ENCODE results near the gene IDUA. TPM values are rescaled to one million over a fixed set of nuclear protein-coding genes. Genes with fewer than 3 reads are reported as not detected.

IDUA gene
- total and polyA plus RNA-seq, 2 of the 4 experiments (the other 2 are of a cell fraction) = 0.72 to 12.5 TPM

GRCh38 chr4:959338-960139, 27.3 kb upstream of the IDUA start:
- in situ Hi-C loops (cut with MboI; ENCODE audit: low sequenced_read_pairs) (no loop called here), dilution Hi-C loops (cut with HindIII; ENCODE audit: low sequenced_read_pairs, unreplicated experiment) (no loop called here), intact Hi-C loops (cut with micrococcal nuclease) (no loop called here)
- H3K9ac ChIP-seq (ENCODE audit: low read depth, low read length) = no peak overlapping the region
- no peaks in the 10 kb centered on the region for H3K79me1 ChIP-seq (ENCODE audit: low read depth in 1 of 2, low read length in 2 of 2)
- H3K9me1 ChIP-seq (ENCODE audit: insufficient read depth, low read length) = no peaks in the 10 kb centered on the region
- peak overlapping the region; percentile 49 for H2AFZ ChIP-seq (replicated peaks; ENCODE audit: low read length, poor library complexity)
- BruUV-seq (replicated peaks) = TSS peak; percentile 43
- POLR2A ChIA-PET (ENCODE audit: unreplicated experiment) = no interaction called here
- H3K56ac ChIP-seq (ENCODE audit: extremely low read depth, insufficient read depth, low read length) = no peak overlapping the region
- H2BK5ac ChIP-seq (ENCODE audit: low read depth, low read length, poor library complexity, severe bottlenecking) = no peak overlapping the region
- H4K5ac ChIP-seq (ENCODE audit: low read depth, low read length) = no peak overlapping the region
- no peak overlapping the region for H3K14ac ChIP-seq (replicated peaks; ENCODE audit: low read depth, low read length)
- H3K27me3 ChIP-seq (ENCODE audit: control insufficient read depth, insufficient read depth, low read length) = no peaks in the 10 kb centered on the region
- no peaks in the 10 kb centered on the region for H3K4me1 ChIP-seq (ENCODE audit: control insufficient read depth, insufficient read depth, low read length)
- H4K91ac ChIP-seq (ENCODE audit: insufficient read depth, low read depth, low read length) = no peak overlapping the region
- no peak overlapping the region for H2AK5ac ChIP-seq (ENCODE audit: low read depth, low read length)
- H3K4me3 ChIP-seq (ENCODE audit: insufficient read depth, low read depth, low read length) = no peak overlapping the region
- CTCF ChIA-PET = no interaction called here
- H4K20me1 ChIP-seq (ENCODE audit: insufficient read depth, low read length) = no peaks in the 10 kb centered on the region; the same call in 1 of the 2 replicates
- H2BK20ac ChIP-seq (ENCODE audit: low read depth, low read length) = no peak overlapping the region
- H2BK120ac ChIP-seq (ENCODE audit: low read depth, low read length) = no peak overlapping the region
- TF ChIP-seq USF2 (IDR thresholded peaks at IDR 0.05; ENCODE audit: low read depth, low read length) (no peak), SMC3 (IDR thresholded peaks at IDR 0.05; ENCODE audit: low read depth, low read length) (no peak), FOS (IDR thresholded peaks at IDR 0.05; ENCODE audit: low read depth, low read length) (no peak), MAZ (IDR thresholded peaks at IDR 0.05; ENCODE audit: borderline replicate concordance, low read depth, low read length) (no peak), RCOR1 (IDR thresholded peaks at IDR 0.05; ENCODE audit: insufficient replicate concordance, low read length) (no peak), MAFK (IDR thresholded peaks at IDR 0.05; ENCODE audit: low read depth, low read length) (no peak), CEBPB (IDR thresholded peaks at IDR 0.05; ENCODE audit: low read depth, low read length) (no peak), BHLHE40 (IDR thresholded peaks at IDR 0.05; ENCODE audit: low read depth, low read length) (no peak), POLR2A (IDR thresholded peaks at IDR 0.05; ENCODE audit: low read depth, low read length) (no peak), CHD1 (IDR thresholded peaks at IDR 0.05; ENCODE audit: low read depth, low read length) (no peak), ELK1 (IDR thresholded peaks at IDR 0.05; ENCODE audit: borderline replicate concordance, low read depth, low read length) (no peak), MXI1 (IDR thresholded peaks at IDR 0.05; ENCODE audit: borderline replicate concordance, low read depth, low read length) (no peak)
- H3K36me3 ChIP-seq (ENCODE audit: control insufficient read depth, insufficient read depth, low read length) = peaks cover 48% of the 10 kb centered on the region
- H3K18ac ChIP-seq (ENCODE audit: low read depth, low read length) = no peak overlapping the region
- no peak overlapping the region for H2AK9ac ChIP-seq (replicated peaks; ENCODE audit: low read depth, low read length, poor library complexity)
- H3K4ac ChIP-seq (ENCODE audit: low read depth, low read length) = no peak overlapping the region
- no peak for DNase-seq
- H2BK15ac ChIP-seq (ENCODE audit: low read depth, low read length) = no peak overlapping the region
- no peaks in the 10 kb centered on the region for H3K9me3 ChIP-seq (ENCODE audit: control insufficient read depth, insufficient read depth, low read length)
- H3K23ac ChIP-seq (ENCODE audit: low read depth, low read length) = no peak overlapping the region
- H4K8ac ChIP-seq (ENCODE audit: low read depth in 2 of 2, low read length in 2 of 2) = no peak overlapping the region
- no peak overlapping the region for H3K27ac ChIP-seq (ENCODE audit: insufficient read depth, low read length)
- 84% methylated on average over 18 of the region's 24 CpGs; no CpG with 5 or more reads in 1 of the 2 experiments for WGBS, 2 experiments (ENCODE audit: extremely low coverage in 2 of 2, insufficient read length in 1 of 2)
- no peak overlapping the region for H3K4me2 ChIP-seq (ENCODE audit: low read depth, low read length)
- ATAC-seq (ENCODE audit: low read depth) = no peak
